Gastrocnemius medialis (tissue), 4 donors: ENCODE data around the gene TTC12. TPM values are rescaled to one million over a fixed set of nuclear protein-coding genes. Genes with fewer than 3 reads are reported as not detected.

Experiments used
- ATAC-seq, 2 donors: fragments of 150-250 bp; one replicate each; pipeline ENCODE4 v1.9.1; 2016
- DNase-seq, 2 donors: peaks; one replicate each; pipeline ENCODE4 v3.0.0-alpha.2; 2019
- H3K27ac ChIP-seq, 4 donors: fragments of 200-600 bp; sonication (generic); 1 replicate in 1 of 4; 2 replicates in 3 of 4; pipeline ENCODE4 v1.5.1; 2016 to 2018; ENCODE audit warnings: mild to moderate bottlenecking in 2 of 4, moderate library complexity in 1 of 4
- H3K27me3 ChIP-seq, 3 donors: fragments of 200-600 bp; sonication (generic) in 2 of 3; 1 replicate in 1 of 3; 2 replicates in 2 of 3; pipeline versions ENCODE4 v1.5.1 to v1.6.0; 2016 to 2019; ENCODE audit warnings: mild to moderate bottlenecking in 1 of 3, moderate library complexity in 1 of 3
- H3K36me3 ChIP-seq, 2 donors: fragments of 200-600 bp; sonication (generic) in 1 of 2; one replicate each; pipeline ENCODE4 v1.5.1; 2017 to 2018
- H3K4me1 ChIP-seq, 2 donors: fragments of 200-600 bp; sonication (generic) in 1 of 2; one replicate each; pipeline ENCODE4 v1.5.1; 2016 to 2017; ENCODE audit warnings: mild to moderate bottlenecking in 2 of 2
- H3K4me3 ChIP-seq, 4 donors: fragments of 200-600 bp; sonication (generic) in 3 of 4; 1 replicate in 1 of 4; 2 replicates in 3 of 4; pipeline ENCODE4 v1.5.1; 2016 to 2019; ENCODE audit warnings: mild to moderate bottlenecking in 2 of 4
- H3K9me3 ChIP-seq, 3 donors: fragments of 200-600 bp; sonication (generic) in 2 of 3; 1 replicate in 1 of 3; 2 replicates in 2 of 3; pipeline ENCODE4 v1.5.1; 2016 to 2019
- CTCF ChIP-seq, 5 experiments: fragments of 450-650 bp in 3 of 5; fragments of 200-600 bp in 2 of 5; sonication (generic) in 2 of 5; IDR thresholded peaks in 4 of 5; conservative IDR thresholded peaks in 1 of 5; 1 replicate in 4 of 5; 2 replicates in 1 of 5; pipeline ENCODE4 v1.5.1; 2016 to 2019; ENCODE audit warnings: antibody characterized with exemption in 5 of 5, mild to moderate bottlenecking in 3 of 5, moderate library complexity in 3 of 5
- POLR2A ChIP-seq, 2 donors: fragments of 450-650 bp; IDR thresholded peaks; one replicate each; pipeline ENCODE4 v1.6.1; 2017; ENCODE audit warnings: antibody characterized with exemption in 2 of 2, mild to moderate bottlenecking in 2 of 2, moderate library complexity in 2 of 2
- in situ Hi-C, 4 donors: fragments of 200-750 bp; cut with MboI; loops; one replicate each; pipeline versions ENCODE4 v1.15.0 to v1.8.0; 2017; ENCODE audit warnings: low sequenced_read_pairs in 4 of 4
- intact Hi-C: fragments of 100-400 bp; cut with DNase I; formaldehyde crosslinking; loops from one replicate; pipeline ENCODE4 v1.15.1; 2023; ENCODE audit warnings: low total_unique reads
- total RNA-seq, 4 donors: library from RNA; depleted of rRNA; stranded (reverse); fragments of >200 nt; gene quantifications; one replicate each; pipeline versions ENCODE4 v1.1.0 to v1.2.3, GENCODE V29; 2016

Gene TTC12
- 10 to 100 TPM in 1 of 4 donors, 1 to 10 TPM in 3; 3.5 to 22.5 (median 5.2) TPM for total RNA-seq

GRCh38 chr11:113314389-113315301, at the start of gene TTC12:
TSS of gene TTC12 (plus strand) at chr11:113314583. CDS start at chr11:113316258, 1,675 bp downstream.
- Histone ChIP-seq H3K4me1 (peaks cover 8 to 18% of the 10 kb centered on the region in 2 donors), H3K9me3 (no peaks in the 10 kb centered on the region), H3K27ac (peak within 1 kb of the TSS; percentile 78 to 94 (median 90)), H3K4me3 (peak within 1 kb of the TSS; percentile 73 to 98 (median 84)), H3K36me3 (no peaks in the 10 kb centered on the region), H3K27me3 (no peaks in the 10 kb centered on the region)
- intact Hi-C loops (loop anchor here (2.0 to 10.0 kb wide), 6 partner anchors 408 to 1440 kb away; partner anchors contain the start of genes ALG9, CFAP68, FDXACB1 and PTS), in situ Hi-C loops (loop anchor here in 2 of 4 donors (10.0 kb wide), 2 partner anchors 420 to 480 kb away; no protein-coding TSS in a partner anchor)
- ATAC-seq (peak; percentile 96 to 98), DNase-seq (peak; percentile 88 to 92)
- TF ChIP-seq POLR2A (IDR thresholded peaks at IDR 0.05): peak; percentile 27 to 42
- TF ChIP-seq CTCF (IDR thresholded peaks at IDR 0.05 in 4 of 5, conservative IDR thresholded peaks at IDR 0.05 in 1 of 5): no peak

GRCh38 chr11:113265362-113265761, 49.0 kb upstream of the TTC12 start:
- in situ Hi-C loops (no loop called here), intact Hi-C loops (no loop called here)
- TF ChIP-seq CTCF (IDR thresholded peaks at IDR 0.05 in 4 of 5, conservative IDR thresholded peaks at IDR 0.05 in 1 of 5) (no peak), POLR2A (IDR thresholded peaks at IDR 0.05) (no peak)
- ATAC-seq: no peak
- no peak overlapping the region for H3K27ac ChIP-seq
- no peaks in the 10 kb centered on the region for H3K4me1 ChIP-seq
- no peak for DNase-seq
- H3K27me3 ChIP-seq: no peaks in the 10 kb centered on the region
- H3K9me3 ChIP-seq: no peaks in the 10 kb centered on the region
- H3K4me3 ChIP-seq: no peak overlapping the region
- no peaks in the 10 kb centered on the region for H3K36me3 ChIP-seq

- no peak for TF ChIP-seq CTCF (IDR thresholded peaks at IDR 0.05 in 4 of 5, conservative IDR thresholded peaks at IDR 0.05 in 1 of 5)
- no peak for TF ChIP-seq POLR2A (IDR thresholded peaks at IDR 0.05)
- no peak overlapping the region for H3K27ac ChIP-seq
- no peaks in the 10 kb centered on the region for H3K36me3 ChIP-seq
- DNase-seq (no peak), ATAC-seq (no peak)
- H3K27me3 ChIP-seq: no peaks in the 10 kb centered on the region
- in situ Hi-C loops: no loop called here
- no peak overlapping the region for H3K4me3 ChIP-seq
- H3K9me3 ChIP-seq: no peaks in the 10 kb centered on the region
- H3K4me1 ChIP-seq: no peaks in the 10 kb centered on the region
- intact Hi-C loops: no loop called here
Measured at GRCh38 chr11:113267493-113267892, 46.9 kb upstream of the TTC12 start.

GRCh38 chr11:113269096-113269495, 45.3 kb upstream of the TTC12 start:
- H3K4me3 ChIP-seq: no peak overlapping the region
- H3K27ac ChIP-seq: no peak overlapping the region
- intact Hi-C loops (no loop called here), in situ Hi-C loops (no loop called here)
- no peaks in the 10 kb centered on the region for H3K27me3 ChIP-seq
- no peak for TF ChIP-seq POLR2A (IDR thresholded peaks at IDR 0.05)
- no peak for TF ChIP-seq CTCF (IDR thresholded peaks at IDR 0.05 in 4 of 5, conservative IDR thresholded peaks at IDR 0.05 in 1 of 5)
- no peak for ATAC-seq
- H3K4me1 ChIP-seq: no peaks in the 10 kb centered on the region
- DNase-seq: no peak
- H3K9me3 ChIP-seq: no peaks in the 10 kb centered on the region
- no peaks in the 10 kb centered on the region for H3K36me3 ChIP-seq
